ENCODE data around the gene EMP2. TPM values are rescaled to one million over a fixed set of nuclear protein-coding genes. Genes with fewer than 3 reads are reported as not detected.

EMP2 gene
- total RNA-seq, 1 experiment from 2014 or later = 14.4 TPM

DNA sequence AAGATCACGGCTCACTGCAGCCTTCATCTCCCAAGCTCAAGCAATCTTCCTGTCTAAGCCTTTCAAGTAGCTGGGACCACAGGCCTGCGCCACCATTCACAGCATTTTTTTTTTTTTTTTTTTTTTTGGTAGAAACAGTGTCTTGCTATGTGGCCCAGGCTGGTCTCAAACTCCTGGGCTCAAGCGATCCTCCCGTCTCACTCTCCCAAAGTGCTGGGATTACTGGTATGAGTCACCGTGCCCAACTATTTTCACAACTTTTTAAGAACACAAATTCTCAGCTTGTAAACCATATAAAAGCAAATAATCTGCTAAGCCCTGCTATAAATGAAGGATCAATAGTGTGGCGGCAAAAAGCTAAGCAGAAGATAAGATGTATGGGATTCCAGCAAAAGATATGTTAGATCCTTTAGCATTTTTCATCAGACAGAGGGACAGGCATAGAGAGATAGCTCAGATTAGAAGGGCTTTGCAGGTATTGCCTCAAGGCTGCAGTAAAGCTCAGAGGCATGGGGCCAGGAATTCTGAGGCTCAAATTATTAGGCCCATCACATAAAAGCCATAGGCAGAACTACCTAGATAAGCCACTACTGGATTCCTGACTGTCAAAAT, 55.1 kb downstream of the EMP2 start:
- Mint-ChIP-seq H3K27me3 (ENCODE audit: low read depth) (no peaks in the 10 kb centered on the region), H3K4me1 (no peaks in the 10 kb centered on the region), H3K27ac (no peak overlapping the region), H3K36me3 (ENCODE audit: insufficient read depth in 1 of 3, low read depth in 3 of 3) (no peaks in the 10 kb centered on the region), H3K9me3 (no peaks in the 10 kb centered on the region), H3K4me3 (no peak overlapping the region)
- Histone ChIP-seq H2BK20ac (ENCODE audit: low read depth, low read length, poor library complexity, severe bottlenecking) (no peak overlapping the region), H3K4me2 (ENCODE audit: insufficient read depth, insufficient read length, low read length) (no peak overlapping the region), H4K20me1 (ENCODE audit: control insufficient read depth, insufficient read depth, insufficient read length) (no peaks in the 10 kb centered on the region), H3K14ac (ENCODE audit: insufficient read depth, low read length) (no peak overlapping the region), H3K56ac (ENCODE audit: insufficient read length, low read depth, low read length) (no peak overlapping the region), H3K4ac (ENCODE audit: low read depth, low read length) (no peak overlapping the region), H2BK5ac (ENCODE audit: insufficient read length, low read length) (no peak overlapping the region), H2AFZ (ENCODE audit: low read length) (no peak overlapping the region), H3K9me3 (ENCODE audit: control insufficient read depth, low read depth, low read length) (no peaks in the 10 kb centered on the region), H3K4me1 (ENCODE audit: insufficient read depth, low read length) (no peaks in the 10 kb centered on the region), H4K8ac (replicated peaks; ENCODE audit: insufficient read length, low read depth, low read length) (no peak overlapping the region), H4K5ac (ENCODE audit: insufficient read length, low read depth, low read length) (no peak overlapping the region), H2BK120ac (ENCODE audit: low read depth, low read length, poor library complexity, severe bottlenecking) (no peak overlapping the region), H3K18ac (ENCODE audit: insufficient read length, low read depth, low read length) (no peak overlapping the region), H3K23ac (ENCODE audit: insufficient read length, low read depth, low read length) (no peak overlapping the region), H3K79me1 (ENCODE audit: insufficient read depth, low read depth, low read length, poor library complexity, severe bottlenecking) (no peaks in the 10 kb centered on the region), H4K91ac (ENCODE audit: insufficient read length, low read depth, low read length) (no peak overlapping the region), H3K79me2 (ENCODE audit: insufficient read depth, low read length) (no peaks in the 10 kb centered on the region), H3T11ph (ENCODE audit: low read length) (no peak overlapping the region), H3K27me3 (ENCODE audit: insufficient read depth, low read length) (no peaks in the 10 kb centered on the region), H2BK15ac (ENCODE audit: low read depth, low read length) (no peak overlapping the region), H3K27ac (ENCODE audit: insufficient read length, low read depth, low read length) (no peak overlapping the region), H3K9ac (ENCODE audit: extremely low read depth, insufficient read length, low read length) (no peak overlapping the region), H2BK12ac (ENCODE audit: insufficient read length, low read depth, low read length) (no peak overlapping the region), H3K23me2 (ENCODE audit: insufficient read length, low read depth, low read length, poor library complexity, severe bottlenecking) (no peaks in the 10 kb centered on the region), H2AK5ac (ENCODE audit: insufficient read length, low read length) (no peak overlapping the region)
- no peak for DNase-seq
- TF ChIP-seq, protein P1, sequence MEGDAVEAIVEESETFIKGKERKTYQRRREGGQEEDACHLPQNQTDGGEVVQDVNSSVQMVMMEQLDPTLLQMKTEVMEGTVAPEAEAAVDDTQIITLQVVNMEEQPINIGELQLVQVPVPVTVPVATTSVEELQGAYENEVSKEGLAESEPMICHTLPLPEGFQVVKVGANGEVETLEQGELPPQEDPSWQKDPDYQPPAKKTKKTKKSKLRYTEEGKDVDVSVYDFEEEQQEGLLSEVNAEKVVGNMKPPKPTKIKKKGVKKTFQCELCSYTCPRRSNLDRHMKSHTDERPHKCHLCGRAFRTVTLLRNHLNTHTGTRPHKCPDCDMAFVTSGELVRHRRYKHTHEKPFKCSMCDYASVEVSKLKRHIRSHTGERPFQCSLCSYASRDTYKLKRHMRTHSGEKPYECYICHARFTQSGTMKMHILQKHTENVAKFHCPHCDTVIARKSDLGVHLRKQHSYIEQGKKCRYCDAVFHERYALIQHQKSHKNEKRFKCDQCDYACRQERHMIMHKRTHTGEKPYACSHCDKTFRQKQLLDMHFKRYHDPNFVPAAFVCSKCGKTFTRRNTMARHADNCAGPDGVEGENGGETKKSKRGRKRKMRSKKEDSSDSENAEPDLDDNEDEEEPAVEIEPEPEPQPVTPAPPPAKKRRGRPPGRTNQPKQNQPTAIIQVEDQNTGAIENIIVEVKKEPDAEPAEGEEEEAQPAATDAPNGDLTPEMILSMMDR (conservative IDR thresholded peaks at IDR 0.05) = no peak
- no CpG with 5 or more reads among the region's 6 CpGs for WGBS (ENCODE audit: extremely low coverage, insufficient read length, low lambda C conversion rate)

Data from H9 (cell line).